VCaP (cell line): ENCODE measurements around the gene HAGHL.

Experiments
- H3K27ac ChIP-seq: fragments of 450-650 bp; 2 replicates; pipeline ENCODE4 v1.5.1; 2017
- TF ChIP-seq, protein P1 (sequence below): fragments of 450-650 bp; conservative IDR thresholded peaks from 2 replicates; pipeline ENCODE4 v1.5.1; 2017; ENCODE audit warnings: mild to moderate bottlenecking, moderate library complexity

Gene HAGHL

DNA sequence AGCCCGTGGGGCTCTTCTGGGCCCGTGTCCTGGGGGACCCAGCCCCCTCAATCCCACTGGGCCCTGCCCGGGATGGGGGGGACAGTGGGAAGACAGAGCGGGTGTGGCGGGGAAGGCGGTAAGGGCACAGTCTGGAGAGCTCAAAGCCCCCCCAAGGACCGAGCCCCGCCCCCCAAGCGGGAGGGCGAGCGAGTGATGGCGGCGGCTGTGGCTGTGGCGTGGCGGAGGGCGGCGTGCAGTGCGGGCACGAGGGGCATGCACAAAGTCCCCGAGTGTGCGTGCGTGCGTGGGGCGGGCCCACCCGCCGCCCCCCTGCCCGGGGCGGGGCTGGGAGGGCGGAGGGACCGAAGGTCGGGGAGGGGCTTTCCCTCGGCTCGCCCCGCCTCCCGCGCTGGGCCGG lies 33.1 kb upstream of the HAGHL start:
- no peak overlapping the region for H3K27ac ChIP-seq
- TF ChIP-seq, protein P1, sequence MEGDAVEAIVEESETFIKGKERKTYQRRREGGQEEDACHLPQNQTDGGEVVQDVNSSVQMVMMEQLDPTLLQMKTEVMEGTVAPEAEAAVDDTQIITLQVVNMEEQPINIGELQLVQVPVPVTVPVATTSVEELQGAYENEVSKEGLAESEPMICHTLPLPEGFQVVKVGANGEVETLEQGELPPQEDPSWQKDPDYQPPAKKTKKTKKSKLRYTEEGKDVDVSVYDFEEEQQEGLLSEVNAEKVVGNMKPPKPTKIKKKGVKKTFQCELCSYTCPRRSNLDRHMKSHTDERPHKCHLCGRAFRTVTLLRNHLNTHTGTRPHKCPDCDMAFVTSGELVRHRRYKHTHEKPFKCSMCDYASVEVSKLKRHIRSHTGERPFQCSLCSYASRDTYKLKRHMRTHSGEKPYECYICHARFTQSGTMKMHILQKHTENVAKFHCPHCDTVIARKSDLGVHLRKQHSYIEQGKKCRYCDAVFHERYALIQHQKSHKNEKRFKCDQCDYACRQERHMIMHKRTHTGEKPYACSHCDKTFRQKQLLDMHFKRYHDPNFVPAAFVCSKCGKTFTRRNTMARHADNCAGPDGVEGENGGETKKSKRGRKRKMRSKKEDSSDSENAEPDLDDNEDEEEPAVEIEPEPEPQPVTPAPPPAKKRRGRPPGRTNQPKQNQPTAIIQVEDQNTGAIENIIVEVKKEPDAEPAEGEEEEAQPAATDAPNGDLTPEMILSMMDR = no peak

DNA sequence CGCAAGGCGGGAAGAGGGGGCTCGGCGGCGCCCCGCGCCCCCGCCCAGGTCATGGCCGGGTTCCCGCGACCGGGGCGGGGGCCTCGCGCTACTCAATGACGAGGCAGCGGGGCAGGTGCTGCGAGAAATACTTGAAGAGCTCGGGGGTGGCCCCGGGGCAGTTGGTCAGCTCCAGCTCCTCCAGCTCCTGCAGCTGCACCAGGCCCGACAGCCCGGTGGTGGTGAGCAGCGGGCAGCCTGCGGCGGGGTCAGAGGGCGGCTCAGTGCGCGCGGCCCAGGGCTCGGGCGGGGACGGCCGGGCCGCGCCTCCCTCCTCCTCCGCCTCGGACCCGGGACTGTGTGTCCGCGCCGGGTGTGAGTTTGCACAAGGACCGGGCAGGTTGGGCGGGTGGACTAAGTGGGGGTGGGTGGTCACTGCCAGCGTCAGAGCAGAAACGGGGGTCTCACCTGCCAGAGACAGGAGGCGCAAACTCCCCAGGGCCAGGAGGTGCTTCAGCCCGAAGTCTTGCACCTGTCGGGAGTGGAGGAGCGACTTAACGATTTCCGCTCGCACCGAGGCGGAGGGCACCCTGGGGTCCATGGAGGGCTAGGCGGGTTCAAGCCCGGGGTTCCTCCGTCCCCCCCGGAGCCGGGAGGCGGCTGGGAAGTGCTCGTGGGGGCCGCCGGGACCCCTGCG lies 32.6 kb upstream of the HAGHL start:
- no peak overlapping the region for H3K27ac ChIP-seq

DNA sequence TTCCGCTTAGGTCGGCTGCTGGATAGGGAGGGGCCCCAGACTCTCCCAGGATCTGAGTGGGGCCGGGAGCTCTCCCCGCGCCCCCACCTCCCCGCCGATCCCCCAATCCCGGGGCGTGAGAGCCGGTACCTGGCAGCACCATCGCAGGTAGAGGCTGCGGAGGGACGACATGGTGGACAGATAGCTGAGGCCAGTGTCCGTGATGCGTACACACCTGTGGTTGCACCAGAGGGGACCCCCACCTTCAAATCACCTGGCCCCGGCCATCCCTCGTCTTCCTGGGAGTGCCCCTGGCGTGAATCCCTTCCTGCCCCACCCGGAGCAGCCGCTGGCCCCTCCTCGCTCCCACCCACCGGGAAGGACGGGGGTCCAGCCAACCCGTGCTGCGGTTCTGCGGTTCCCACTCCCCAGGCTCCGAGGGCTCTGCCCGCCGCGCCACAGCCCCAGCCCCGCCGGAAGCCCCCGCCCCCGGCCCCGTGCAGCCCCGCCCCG lies 32.0 kb upstream of the HAGHL start:
- TF ChIP-seq, protein P1 = no peak
- no peak overlapping the region for H3K27ac ChIP-seq

More for the DNA sequence above, 32.6 kb upstream of the HAGHL start:
- TF ChIP-seq, protein P1 = no peak

DNA sequence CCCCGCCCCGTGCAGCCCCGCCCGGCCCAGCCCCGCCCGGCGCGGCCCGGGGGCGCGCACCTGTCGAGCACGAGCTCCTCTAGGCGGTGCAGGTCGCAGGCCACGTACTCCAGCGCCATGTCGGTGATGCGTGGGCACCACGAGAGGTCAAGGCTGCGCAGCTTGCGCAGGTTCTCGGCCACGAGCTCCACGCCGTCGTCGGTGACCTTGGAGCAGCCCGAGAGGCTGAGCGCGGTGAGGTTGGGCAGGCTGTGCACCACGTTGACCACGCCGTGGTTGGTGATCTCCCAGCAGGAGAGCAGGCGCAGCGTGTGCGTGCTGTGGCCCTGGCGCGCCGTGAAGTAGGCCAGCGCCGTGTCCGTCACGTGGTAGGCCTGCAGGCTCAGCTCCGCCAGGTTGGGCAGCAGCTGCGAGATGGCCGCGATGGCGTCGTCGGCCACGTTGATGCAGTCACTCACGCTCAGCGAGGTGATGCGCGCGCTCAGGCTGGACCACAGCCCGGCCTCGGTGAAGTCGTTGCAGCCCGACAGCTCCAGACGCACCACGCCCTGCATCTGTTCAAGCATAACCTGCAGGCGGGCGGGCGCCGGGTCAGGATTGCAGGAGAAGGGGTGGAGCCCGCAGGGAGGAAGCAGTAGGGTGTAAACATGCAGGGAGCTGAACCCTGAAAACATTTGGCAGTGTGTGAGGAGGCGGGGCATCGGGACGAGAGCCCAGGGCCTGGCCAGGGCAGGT lies 31.4 kb upstream of the HAGHL start:
- no peak overlapping the region for H3K27ac ChIP-seq
- TF ChIP-seq, protein P1 = no peak

DNA sequence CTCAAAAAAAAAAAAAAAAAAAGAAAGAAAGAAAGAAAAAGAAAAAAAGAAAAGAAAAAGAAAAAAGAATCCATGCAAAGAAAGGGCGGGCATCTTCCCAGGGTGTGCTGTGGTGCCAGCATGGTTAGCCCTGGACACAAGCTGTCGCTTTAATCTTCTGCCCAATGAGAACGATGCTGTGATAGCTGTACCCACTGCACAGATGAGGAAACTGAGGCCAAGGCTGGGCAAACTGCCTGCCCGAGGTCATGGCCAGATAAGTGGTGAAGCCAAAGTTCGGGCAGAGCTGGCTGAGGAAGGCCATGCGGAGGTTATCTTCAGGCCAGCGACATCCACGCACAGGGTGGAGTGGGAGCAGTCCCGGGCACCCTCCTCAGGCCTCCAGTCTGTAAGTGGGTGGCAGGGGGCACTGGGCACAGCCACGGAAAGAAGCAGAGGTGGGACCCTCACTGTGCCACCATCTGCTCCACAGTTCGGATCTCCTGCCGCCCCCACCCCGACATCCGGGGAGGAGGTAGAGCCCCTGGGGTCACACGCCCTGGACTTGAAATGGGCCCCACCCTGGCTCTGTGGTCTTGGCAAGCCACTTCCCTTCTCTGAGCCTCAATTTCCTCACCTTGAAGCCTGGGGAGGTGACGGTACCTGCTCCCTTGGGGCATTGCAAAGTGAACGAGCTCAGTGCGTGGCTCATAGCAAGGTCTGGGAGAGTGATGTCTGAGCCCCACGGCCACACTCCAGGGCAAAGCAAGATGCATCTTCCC lies 27.8 kb upstream of the HAGHL start:
- TF ChIP-seq, protein P1 = no peak
- H3K27ac ChIP-seq = no peak overlapping the region

DNA sequence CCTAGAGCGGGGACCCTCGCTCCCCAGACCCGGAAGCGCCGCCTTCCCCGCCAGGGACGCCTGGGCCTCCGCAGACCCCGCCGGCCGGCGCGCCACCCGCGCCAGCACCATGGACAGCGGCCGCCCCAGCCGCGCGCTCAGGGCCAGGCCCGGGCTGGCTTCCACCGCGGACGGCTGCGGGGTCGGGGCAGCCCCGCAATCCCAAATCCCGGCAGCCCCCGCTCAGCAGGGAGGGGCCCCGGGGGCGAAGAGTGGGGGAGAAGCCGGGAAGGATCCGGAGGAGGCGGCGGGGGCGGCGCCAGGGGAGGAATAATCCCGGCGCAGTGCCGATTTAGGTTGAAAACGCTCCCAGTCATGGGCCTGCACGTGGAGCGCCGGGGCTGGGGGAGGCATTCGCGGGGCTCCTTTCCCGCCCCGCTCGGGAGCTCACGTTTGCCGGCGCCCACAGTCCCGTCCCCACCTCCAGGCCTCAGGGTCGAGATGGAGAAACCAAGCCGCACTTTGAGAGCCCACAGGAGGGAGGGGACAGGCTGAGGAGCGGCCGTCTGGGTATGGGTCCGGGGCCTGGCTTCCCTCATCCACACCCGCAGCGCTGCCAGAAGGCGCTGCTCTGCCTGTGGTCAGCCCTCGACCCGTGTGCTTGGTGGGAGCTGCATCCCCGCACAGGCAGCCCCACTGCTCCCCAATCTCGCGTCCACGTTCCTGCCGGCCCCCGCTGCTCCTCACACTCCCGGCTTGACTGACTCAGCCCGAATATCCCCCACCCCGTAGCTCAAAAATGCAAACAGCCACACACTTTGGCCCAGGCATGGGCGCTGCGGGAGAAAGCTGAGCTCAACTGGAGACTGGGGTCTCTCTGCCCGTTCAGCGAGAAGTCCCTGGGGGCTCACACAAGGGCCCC lies 26.0 kb upstream of the HAGHL start:
- H3K27ac ChIP-seq = no peak overlapping the region
- TF ChIP-seq, protein P1 = no peak
